Measurements from ENCODE around the gene PPP2R5C.

Gene PPP2R5C

DNA sequence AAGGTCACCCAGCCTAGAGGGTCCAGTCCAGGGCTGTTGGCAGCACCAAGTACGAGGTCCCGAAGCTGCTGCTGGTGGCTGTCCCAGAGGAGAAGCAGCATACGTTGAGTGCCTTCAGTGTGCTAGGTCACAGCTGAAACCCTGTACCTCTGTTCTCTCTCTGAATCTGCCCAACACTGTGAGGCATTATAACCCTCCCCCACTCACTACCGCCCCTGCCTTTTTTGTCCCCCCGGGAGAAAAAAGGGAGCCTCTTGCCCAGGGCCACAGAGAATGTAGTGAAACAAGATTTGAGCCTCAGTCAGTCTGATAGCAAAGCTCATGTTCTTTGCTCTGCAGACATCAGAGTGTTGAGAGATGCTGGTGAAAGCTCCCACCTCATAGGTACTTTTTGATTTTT is 53.4 kb downstream of the PPP2R5C start:
- no peak for DNase-seq (ENCODE audit: low read depth in 3 of 3)

DNA sequence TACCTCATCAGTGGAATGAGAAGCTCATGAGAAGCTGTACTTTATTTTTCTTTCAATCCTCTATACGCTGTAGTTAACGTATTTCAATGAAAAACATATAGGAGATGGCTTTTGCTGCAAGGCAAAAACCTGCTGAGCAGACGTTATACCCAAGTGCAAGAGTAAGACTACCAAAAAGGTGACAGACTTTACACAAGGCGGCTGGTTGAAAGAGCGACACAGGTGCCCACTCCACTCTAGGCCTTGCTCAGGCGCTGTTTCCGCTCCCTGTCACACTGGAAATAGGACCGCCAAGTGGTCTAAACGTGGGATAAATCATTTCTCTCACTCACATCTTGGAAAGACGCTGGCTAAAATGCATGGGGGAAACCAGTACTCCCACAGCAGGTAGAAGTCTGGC is 54.5 kb downstream of the PPP2R5C start:
- no peak for DNase-seq (ENCODE audit: low read depth in 3 of 3)

DNA sequence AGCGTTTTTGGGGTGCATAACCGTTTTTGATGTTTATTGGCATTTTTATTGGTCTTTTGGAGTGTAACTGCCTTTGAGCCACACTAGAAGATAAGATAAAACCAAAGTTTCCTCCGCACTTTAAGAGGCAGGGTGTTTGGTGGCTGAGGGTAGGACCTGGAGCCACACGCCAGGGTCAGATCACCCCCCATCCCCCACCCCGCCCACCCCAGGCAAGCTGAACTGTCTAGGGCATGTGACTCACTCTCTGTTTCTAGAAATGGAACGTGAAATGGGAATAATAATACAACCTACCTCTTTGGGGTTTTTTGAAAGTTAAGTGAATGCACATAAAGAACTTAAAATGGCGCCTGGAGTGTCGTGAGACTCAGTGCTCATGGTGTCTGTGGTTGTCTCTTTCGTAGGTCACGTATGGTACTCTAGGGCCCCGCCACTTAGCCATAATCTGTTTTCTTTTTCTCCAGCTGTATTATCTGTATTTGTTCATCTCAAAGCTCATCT is 56.0 kb downstream of the PPP2R5C start:
- DNase-seq (ENCODE audit: low read depth in 3 of 3) = no peak

DNA sequence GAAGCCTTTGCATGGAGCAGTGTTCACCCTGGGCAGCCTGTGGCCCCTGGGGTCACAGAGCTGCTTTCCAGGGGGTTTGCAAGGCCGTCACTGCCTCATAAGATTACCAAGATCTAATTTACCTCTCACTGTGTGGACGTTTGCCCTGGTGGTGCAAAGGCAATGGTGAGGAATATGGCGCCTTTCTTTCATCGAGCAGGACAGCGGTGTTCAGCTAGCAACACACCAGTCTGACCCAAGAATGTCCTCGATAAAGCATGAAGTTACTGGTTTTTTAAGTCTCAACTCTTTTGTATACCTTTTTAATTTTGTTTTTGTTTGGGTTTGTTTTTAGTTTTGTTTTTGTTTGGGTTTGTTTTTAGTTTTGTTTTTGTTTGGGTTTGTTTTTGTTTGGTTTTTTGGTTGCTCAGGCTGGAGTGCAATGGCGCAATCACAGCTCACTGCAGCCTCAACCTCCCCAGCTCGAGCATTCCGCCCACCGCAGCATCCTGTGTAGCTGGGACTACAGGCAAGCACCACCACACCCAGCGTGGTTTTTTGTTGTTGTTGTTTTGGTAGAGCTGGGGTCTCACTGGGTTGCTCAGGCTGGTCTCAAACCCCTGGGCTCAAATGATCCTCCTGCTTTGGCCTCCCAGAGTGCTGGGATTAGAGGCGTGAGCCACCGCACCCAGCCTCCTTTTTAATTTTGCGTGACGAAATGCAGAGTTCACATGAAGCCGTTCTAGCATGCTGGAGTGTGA is 57.9 kb downstream of the PPP2R5C start:
- peak in 1 of 3 experiments; percentile 43 for DNase-seq (ENCODE audit: low read depth in 3 of 3)

- DNase-seq (ENCODE audit: low read depth in 3 of 3) = no peak
Observed at GRCh38 chr14:101820283-101820798, 58.8 kb downstream of the PPP2R5C start.

GRCh38 chr14:101821528-101821927 is 60.0 kb downstream of the PPP2R5C start:
- no peak for DNase-seq (ENCODE audit: low read depth in 3 of 3)

GRCh38 chr14:101823066-101823465 is 61.6 kb downstream of the PPP2R5C start:
- no peak for DNase-seq (ENCODE audit: low read depth in 3 of 3)

DNA sequence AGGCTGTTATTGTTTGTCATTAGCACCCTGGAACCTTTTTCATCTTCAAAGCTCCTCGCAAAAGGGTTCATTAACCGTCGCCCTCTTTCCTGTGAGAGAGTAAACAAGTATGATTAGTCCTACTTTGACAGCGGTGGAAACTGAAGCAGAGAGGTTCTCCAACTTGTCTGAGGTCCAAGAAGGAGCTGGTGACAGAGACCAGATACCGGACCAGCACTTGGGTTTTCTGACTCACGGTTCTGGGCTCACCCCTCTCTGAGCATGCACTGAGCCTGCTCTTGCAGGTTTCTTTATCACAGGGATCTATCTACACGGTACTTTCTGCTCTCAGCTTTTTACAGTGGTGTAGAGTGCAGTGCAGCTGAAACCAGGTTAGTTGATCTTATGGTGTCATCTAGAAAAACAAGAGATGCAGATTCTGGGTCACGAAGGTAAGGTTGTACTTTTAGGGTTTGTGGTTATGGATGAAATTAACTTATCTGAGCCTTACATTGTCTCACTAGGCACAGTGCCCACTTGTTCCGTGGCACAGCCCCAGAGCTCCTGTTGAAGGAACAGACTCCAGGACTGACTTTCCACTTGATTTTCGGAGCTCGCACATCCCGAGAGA is 62.1 kb downstream of the PPP2R5C start:
- DNase-seq (ENCODE audit: low read depth in 3 of 3) = peak in 2 of 3 experiments; percentile 42 to 52

- no peak for DNase-seq (ENCODE audit: low read depth in 3 of 3)
Observed at GRCh38 chr14:101824339-101824727, 62.8 kb downstream of the PPP2R5C start.

GRCh38 chr14:101825797-101826196 is 64.3 kb downstream of the PPP2R5C start:
- DNase-seq (ENCODE audit: low read depth in 3 of 3) = no peak

DNA sequence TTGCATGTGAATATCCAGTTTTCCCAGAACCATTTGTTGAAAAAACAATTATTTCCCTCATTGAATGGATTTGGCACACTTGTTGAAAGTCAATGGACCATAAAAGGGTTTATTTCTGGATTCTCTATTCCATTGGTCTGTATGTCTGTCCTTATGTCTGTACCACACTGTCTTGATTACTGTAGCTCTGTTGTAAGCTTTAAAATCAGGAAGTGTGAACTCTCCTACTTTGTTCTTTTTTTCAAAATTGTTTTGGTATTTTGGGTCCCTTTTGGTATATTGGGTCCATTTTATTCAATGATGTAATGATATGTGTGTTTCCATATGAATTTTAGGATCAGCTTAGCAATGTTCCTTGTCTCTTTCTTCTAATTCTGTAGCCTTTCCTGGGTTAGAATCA is 64.8 kb downstream of the PPP2R5C start:
- DNase-seq (ENCODE audit: low read depth in 3 of 3) = no peak

GRCh38 chr14:101827286-101827685 is 65.8 kb downstream of the PPP2R5C start:
- DNase-seq (ENCODE audit: low read depth in 3 of 3) = no peak

DNA sequence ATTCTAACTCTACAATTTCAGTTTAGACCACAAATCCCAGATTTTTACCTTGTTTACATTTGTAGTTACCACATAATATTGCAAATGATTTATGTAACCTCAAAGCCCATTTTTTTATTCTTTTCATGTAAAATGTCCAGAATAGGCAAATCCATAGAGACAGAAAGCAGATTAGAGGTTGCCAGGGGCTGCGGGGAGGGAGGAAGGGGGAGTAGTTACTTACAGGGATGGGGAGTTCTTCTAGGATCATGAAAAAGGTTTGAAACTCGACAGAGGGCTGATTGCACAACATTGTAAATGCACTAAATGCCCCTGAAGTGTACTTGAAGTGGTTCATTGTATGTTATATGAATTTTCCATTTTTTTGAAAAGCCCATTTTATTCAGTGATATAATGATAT is 66.5 kb downstream of the PPP2R5C start:
- DNase-seq (ENCODE audit: low read depth in 3 of 3) = no peak

GRCh38 chr14:101830271-101830670 is 68.8 kb downstream of the PPP2R5C start:
- DNase-seq (ENCODE audit: low read depth in 3 of 3) = no peak

GRCh38 chr14:101833045-101833444 is 71.5 kb downstream of the PPP2R5C start:
- DNase-seq (ENCODE audit: low read depth in 3 of 3) = no peak

DNA sequence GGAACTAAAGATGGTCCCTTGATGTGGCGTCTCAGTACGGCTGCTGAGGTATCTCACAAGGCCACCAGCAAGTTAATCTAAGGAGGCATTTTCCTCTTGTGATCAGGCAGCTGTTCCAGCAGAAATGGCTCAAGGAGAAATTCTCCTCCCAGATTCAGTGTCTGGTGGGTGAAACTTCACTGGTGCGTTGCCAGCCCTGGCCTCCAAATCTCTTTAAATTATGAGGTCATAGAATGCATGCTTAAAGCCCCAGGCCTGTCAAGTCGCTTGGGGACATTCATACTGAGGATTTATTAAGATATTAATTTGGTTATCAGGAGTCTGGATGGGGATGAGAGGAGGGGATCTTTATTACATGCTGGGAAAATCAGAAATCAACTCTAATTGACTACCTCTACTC is 72.9 kb downstream of the PPP2R5C start:
- DNase-seq (ENCODE audit: low read depth in 3 of 3) = no peak

- DNase-seq (ENCODE audit: low read depth in 3 of 3) = no peak
Observed at GRCh38 chr14:101834800-101835547, 73.5 kb downstream of the PPP2R5C start.

DNA sequence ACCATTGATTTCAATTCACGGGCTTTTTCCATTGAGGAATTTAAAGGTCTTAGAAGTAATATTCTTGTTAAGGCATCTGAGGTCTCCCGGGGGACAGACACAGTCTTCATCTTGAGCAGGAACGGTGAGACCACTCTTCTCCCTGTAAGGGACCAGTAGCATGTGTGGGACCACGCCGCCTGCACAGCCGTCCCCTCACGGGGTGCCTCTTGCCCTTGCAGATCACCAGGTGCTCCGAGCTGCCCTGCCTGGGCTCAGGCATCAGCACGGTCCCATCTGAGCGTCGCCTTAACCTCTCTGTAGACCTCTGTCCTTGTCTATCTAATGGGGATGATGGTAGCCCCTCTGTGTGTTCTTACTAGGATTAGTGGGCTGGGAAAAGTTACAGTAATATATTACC is 74.1 kb downstream of the PPP2R5C start:
- no peak for DNase-seq (ENCODE audit: low read depth in 3 of 3)

DNA sequence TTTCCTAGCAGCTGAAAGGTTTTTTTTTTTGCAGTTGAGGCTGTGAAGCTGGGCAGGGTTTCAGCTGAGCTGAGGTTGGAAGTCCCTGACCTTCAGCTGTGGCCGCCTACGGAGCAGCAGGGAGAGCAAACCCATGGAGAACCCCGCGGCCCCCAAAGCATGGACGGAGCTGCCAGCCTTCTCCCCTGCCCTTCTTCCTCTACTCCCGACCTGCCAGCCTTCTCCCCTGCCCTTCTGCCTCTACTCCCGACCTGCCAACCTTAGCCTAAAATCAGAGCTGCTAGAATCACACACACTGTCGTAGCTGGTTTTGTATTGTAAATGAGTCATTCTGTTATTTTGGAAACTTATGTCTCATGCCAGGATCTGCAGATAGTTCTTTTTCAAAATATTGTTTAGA is 74.6 kb downstream of the PPP2R5C start:
- DNase-seq (ENCODE audit: low read depth in 3 of 3) = no peak

GRCh38 chr14:101838476-101838875 is 77.0 kb downstream of the PPP2R5C start:
- no peak for DNase-seq (ENCODE audit: low read depth in 3 of 3)

GRCh38 chr14:101839236-101839635 is 77.7 kb downstream of the PPP2R5C start:
- no peak for DNase-seq (ENCODE audit: low read depth in 3 of 3)

DNA sequence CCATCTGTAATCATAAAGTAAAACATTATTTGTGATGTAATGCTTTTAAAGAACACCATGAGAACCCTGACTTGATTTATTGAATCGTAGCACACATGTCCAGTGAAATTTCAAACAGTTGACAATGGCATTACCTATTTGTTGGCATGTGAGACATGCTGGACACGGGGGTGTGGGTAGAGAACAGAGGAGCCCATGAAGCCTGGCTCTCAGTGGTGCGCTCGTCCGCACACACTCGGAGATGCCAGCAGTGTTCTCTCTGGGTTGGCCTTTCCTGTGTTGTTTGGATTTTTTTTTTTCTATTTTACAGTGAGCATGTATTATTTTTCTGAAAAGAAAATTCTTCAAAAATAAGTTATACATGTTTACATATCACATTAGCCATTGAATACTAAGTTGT is 78.2 kb downstream of the PPP2R5C start:
- no peak for DNase-seq (ENCODE audit: low read depth in 3 of 3)
